WI38 (cell line): Measurements from ENCODE around the gene MTFR1L.
A peak's percentile ranks its signal among the peaks of the same experiment; 100 is the strongest.

ENCODE experiments used
- H3K4me3 ChIP-seq: 2 replicates; pipeline ENCODE4 v1.5.1; 2011; ENCODE audit warnings: low read depth, mild to moderate bottlenecking, control low read depth, low read length
- CTCF ChIP-seq: IDR thresholded peaks from 2 replicates; pipeline ENCODE4 v1.5.1; 2012; ENCODE audit warnings: low read depth, mild to moderate bottlenecking, control low read depth, low read length

Gene MTFR1L

GRCh38 chr1:25792115-25792514 lies 27.6 kb upstream of the MTFR1L start:
- H3K4me3 ChIP-seq: no peak overlapping the region
- TF ChIP-seq CTCF: no peak

DNA sequence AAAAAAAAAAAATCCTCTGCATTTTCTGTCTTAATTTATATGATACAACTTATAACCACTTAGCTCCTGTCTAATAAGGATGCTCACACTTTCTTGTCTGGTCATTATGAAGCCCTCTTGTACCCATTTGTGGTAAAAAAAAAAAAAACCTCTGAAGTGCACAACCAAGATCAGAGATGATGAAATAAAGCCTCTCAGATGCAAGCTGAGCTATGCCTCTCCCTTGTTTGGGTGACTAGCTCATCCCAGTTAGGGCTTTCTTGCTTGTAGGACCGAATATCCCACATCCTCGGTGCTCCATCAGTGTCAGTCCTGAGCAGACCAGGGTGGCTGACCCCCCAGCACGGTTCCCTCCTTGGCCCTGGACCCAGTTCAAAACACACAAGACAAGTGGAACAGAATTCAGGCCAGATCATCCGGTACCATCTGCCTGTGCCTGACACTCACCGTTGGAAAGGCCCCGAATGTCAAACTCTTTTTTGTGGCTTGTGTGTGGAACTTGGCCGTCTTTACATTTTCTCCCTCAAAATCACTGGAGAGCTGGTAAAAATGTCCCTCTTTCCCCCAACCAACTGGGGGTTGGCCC lies 26.1 kb upstream of the MTFR1L start:
- H3K4me3 ChIP-seq: no peak overlapping the region
- no peak for TF ChIP-seq CTCF

- H3K4me3 ChIP-seq: no peak overlapping the region
- TF ChIP-seq CTCF: no peak
These were observed 25.4 kb upstream of the MTFR1L start for GRCh38 chr1:25794325-25794724.

GRCh38 chr1:25795211-25795610 lies 24.5 kb upstream of the MTFR1L start:
- H3K4me3 ChIP-seq: no peak overlapping the region
- no peak for TF ChIP-seq CTCF

DNA sequence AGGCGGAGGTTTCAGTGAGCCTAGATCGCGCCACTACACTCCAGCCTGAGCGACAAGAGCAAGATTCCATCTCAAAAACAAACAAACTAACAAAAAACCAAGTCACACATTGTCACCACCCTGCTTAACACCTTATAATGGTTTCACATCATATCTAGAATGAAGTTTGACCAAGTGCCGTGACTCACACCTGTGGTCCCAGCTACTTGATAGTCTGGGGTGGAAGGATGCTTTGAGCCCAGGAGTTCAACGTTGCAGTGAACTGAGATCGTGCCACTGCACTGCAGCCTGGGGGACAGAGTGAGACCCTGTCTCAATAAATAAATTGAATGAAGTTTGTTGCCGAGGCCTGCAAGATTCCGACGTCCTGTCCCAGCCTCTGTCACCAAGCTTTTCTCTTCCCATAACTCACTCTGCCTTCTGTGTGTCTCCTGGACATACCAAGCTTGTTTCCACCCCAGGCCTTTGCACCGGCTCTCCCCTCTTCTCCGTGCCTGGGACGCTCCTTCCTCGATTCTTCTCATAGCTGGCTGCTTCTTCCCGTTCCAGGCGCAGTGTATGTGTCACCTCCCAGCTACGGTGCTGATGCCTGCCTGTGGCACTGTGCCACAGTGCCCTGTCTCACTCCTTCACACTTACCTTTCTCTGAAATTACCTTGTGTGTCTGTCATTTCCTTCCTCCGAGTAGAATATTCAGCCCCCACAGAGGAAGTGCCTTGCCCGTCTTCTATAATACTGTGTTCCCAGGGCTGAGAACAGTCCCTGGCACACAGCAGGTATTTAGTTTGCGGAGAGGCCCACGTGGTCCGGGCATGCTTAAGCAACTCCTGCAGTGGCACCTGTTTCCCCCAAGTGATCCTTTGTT lies 23.6 kb upstream of the MTFR1L start:
- TF ChIP-seq CTCF: no peak
- no peak overlapping the region for H3K4me3 ChIP-seq

DNA sequence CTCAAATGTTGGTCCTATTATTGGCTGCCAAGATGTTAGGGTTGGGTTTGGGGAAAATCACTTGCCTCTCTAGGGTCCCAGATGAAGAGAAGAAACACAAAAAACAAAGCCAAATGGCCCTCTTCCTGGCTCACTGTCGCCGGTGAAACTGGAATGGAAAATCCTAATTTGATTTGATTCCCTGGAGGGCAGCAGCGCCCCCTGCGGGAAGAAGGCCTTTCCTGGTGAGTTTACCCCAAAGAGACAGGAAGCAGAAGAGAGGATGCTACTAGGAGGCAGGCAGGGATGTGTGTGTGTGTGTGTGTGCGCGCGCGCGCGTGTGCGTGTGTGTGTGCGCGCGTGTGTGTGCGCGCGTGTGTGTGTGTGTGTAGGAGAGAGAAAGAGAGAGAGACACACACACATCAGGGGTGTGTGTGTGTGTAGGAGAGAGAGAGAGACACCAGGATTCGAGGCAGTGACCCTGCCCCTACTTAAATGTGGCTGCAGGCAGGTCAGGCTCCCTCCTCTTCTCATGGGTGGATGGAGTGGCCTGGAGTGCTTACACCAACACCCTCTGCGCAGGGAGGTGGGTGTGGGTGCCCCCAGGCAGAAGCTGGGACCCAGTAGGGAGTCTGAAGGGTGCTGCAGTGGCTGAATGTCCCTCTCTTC lies 22.8 kb upstream of the MTFR1L start:
- peak; percentile 68 for TF ChIP-seq CTCF
- no peak overlapping the region for H3K4me3 ChIP-seq

GRCh38 chr1:25797939-25798338 lies 21.8 kb upstream of the MTFR1L start:
- peak; percentile 42 for TF ChIP-seq CTCF
- no peak overlapping the region for H3K4me3 ChIP-seq
